HK-2 (cell line): ENCODE measurements around the gene KIAA0586.

Experiments
- DNase-seq: peaks from one replicate; pipeline ENCODE4 v3.0.0-alpha.2; 2018; ENCODE audit not compliant: unreplicated experiment

The KIAA0586 gene

DNA sequence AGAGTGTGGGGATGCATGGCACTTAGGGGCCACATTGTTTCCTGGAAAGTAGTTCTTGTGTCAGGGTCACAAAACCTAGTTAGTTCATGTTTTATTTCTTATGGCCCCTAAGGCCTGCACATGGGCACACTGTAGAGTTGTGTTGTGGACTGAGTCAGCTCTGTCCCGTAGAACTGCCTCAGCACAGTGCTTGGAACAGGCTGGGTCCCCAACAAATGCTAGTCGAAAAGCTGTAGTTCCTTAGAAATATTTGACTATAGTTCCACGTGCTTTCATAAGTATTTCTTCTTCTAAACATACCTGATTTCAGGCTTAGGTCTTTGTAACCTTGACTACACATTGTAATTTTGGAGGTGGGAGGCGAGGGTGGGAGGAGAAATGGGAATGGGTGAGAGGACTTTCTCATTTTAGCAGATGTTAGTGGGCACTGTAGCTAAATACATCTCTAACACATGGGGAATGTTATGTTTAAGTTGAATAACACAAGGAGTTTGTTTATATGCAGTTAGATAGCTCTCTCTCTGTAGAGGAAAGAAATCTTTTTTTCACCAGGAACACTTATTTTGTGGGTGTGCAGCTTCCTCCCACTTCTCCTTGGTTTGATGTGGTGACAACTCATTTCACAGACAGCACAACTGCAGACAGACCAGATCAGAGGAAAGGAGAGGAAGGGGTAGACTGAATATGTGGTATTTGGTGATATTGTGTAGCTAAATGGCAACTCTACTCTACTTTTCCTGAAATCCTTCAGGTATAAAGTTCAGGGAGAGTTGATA is 170.7 kb downstream of the KIAA0586 start:
- no peak for DNase-seq

GRCh38 chr14:58598804-58599525 is 171.4 kb downstream of the KIAA0586 start:
- DNase-seq, result no peak

GRCh38 chr14:58599707-58600106 is 172.2 kb downstream of the KIAA0586 start:
- no peak for DNase-seq
